ENCODE results near the gene CLUH.

CLUH gene

GRCh38 chr17:2711608-2712299 lies at the start of gene CLUH:
CLUH (minus strand) TSS chr17:2711764; CDS start chr17:2711661, 103 bp downstream.
- in situ Hi-C loops (cut with MboI; ENCODE audit: low sequenced_read_pairs), result no loop called here

GRCh38 chr17:2758870-2759269 lies 47.3 kb upstream of the CLUH start:
- in situ Hi-C loops (cut with MboI; ENCODE audit: low sequenced_read_pairs), result no loop called here

- in situ Hi-C loops (cut with MboI; ENCODE audit: low sequenced_read_pairs), result no loop called here
Observed at GRCh38 chr17:2755891-2756724, 44.5 kb upstream of the CLUH start.

GRCh38 chr17:2751491-2751890 lies 39.9 kb upstream of the CLUH start:
- in situ Hi-C loops (cut with MboI; ENCODE audit: low sequenced_read_pairs), result no loop called here

GRCh38 chr17:2750721-2751120 lies 39.2 kb upstream of the CLUH start:
- in situ Hi-C loops (cut with MboI; ENCODE audit: low sequenced_read_pairs), result no loop called here

- in situ Hi-C loops (cut with MboI; ENCODE audit: low sequenced_read_pairs), result no loop called here
Observed at GRCh38 chr17:2749784-2750181, 38.2 kb upstream of the CLUH start.

- in situ Hi-C loops (cut with MboI; ENCODE audit: low sequenced_read_pairs), result no loop called here
Observed at GRCh38 chr17:2749058-2749783, 37.7 kb upstream of the CLUH start, which contains the start of gene CCDC92B. CCDC92B (minus strand) TSS chr17:2749652; CDS start chr17:2735145, 14,507 bp downstream.

GRCh38 chr17:2745317-2746037 lies 33.9 kb upstream of the CLUH start:
- in situ Hi-C loops (cut with MboI; ENCODE audit: low sequenced_read_pairs), result no loop called here

GRCh38 chr17:2737693-2738092 lies 26.1 kb upstream of the CLUH start:
- in situ Hi-C loops (cut with MboI; ENCODE audit: low sequenced_read_pairs), result no loop called here

GRCh38 chr17:2736956-2737355 lies 25.4 kb upstream of the CLUH start:
- in situ Hi-C loops (cut with MboI; ENCODE audit: low sequenced_read_pairs), result no loop called here

GRCh38 chr17:2735896-2736295 lies 24.3 kb upstream of the CLUH start:
- in situ Hi-C loops (cut with MboI; ENCODE audit: low sequenced_read_pairs), result no loop called here

- in situ Hi-C loops (cut with MboI; ENCODE audit: low sequenced_read_pairs), result no loop called here
Observed at GRCh38 chr17:2734939-2735338, 23.4 kb upstream of the CLUH start.

GRCh38 chr17:2731807-2732206 lies 20.2 kb upstream of the CLUH start:
- in situ Hi-C loops (cut with MboI; ENCODE audit: low sequenced_read_pairs), result no loop called here

GRCh38 chr17:2730764-2731353 lies 19.3 kb upstream of the CLUH start:
- in situ Hi-C loops (cut with MboI; ENCODE audit: low sequenced_read_pairs), result no loop called here

GRCh38 chr17:2724784-2725164 lies 13.2 kb upstream of the CLUH start:
- in situ Hi-C loops (cut with MboI; ENCODE audit: low sequenced_read_pairs), result no loop called here

GRCh38 chr17:2723997-2724783 lies 12.6 kb upstream of the CLUH start:
- in situ Hi-C loops (cut with MboI; ENCODE audit: low sequenced_read_pairs), result no loop called here

- in situ Hi-C loops (cut with MboI; ENCODE audit: low sequenced_read_pairs), result no loop called here
Observed at GRCh38 chr17:2723505-2723996, 12.0 kb upstream of the CLUH start.

- in situ Hi-C loops (cut with MboI; ENCODE audit: low sequenced_read_pairs), result no loop called here
Observed at GRCh38 chr17:2722611-2723010, 11.0 kb upstream of the CLUH start.

- in situ Hi-C loops (cut with MboI; ENCODE audit: low sequenced_read_pairs), result no loop called here
Observed at GRCh38 chr17:2721603-2722002, 10.0 kb upstream of the CLUH start.

GRCh38 chr17:2719861-2720260 lies 8.3 kb upstream of the CLUH start:
- in situ Hi-C loops (cut with MboI; ENCODE audit: low sequenced_read_pairs), result no loop called here
